Activated CD8-positive, alpha-beta memory T cell treated with anti-CD3 and anti-CD28 coated beads for 4 hours (primary cell): Measurements from ENCODE around the gene PRKCE.

Source experiments
- DNase-seq, 2 donors: peaks; one replicate each; pipeline ENCODE4 v3.0.0-alpha.2; 2020; ENCODE audit warnings: low read depth in 2 of 2

PRKCE gene

GRCh38 chr2:45631955-45632354 is 19.5 kb upstream of the PRKCE start:
- DNase-seq = no peak

GRCh38 chr2:45634223-45634622 is 17.3 kb upstream of the PRKCE start:
- DNase-seq = no peak

DNA sequence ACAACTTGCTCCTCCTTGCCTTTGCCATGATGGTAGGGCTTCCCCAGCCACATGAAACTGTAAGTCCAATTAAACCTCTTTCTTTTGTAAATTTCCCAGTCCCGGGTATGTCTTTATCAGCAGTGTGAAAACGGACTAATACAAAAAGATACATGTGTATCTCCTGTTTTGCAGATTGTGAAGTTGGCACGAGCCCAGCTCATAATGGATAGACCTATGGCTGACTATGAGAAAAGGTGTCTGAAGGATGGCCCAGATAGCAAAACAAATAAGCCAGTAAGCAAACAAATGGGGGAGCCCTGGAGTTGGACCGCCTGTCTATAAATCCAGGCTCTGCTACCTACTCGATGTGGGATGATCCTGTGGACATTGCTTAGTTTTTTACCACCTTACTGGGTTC is 15.5 kb upstream of the PRKCE start:
- DNase-seq = no peak

- DNase-seq = no peak
These were observed 14.0 kb upstream of the PRKCE start for GRCh38 chr2:45637440-45637839.

GRCh38 chr2:45640576-45640975 is 10.9 kb upstream of the PRKCE start:
- no peak for DNase-seq

DNA sequence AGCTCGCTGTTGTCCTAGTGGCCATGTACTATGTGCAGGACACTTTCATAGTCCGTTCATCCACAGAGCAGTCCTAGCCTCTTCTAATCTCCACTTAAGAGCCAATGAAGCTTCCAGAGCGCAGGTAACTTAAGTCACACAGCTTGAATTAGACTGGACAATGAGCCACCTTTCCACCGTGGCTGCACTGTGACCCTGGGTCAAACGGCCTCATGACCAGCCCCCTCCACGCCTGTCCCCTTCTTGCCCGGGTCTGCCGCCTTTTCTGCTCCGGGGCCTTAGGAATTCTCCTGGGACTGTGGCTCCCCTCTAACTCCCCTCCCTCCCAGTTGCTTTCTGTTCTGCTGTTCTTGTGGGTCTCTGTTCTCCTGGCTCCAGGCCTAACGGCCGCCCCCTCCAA is 8.4 kb upstream of the PRKCE start:
- DNase-seq = no peak

- peak in 1 of 2 donors; percentile 45 for DNase-seq
These were observed 7.6 kb upstream of the PRKCE start for GRCh38 chr2:45643543-45644542.

GRCh38 chr2:45646289-45646688 is 5.2 kb upstream of the PRKCE start:
- no peak for DNase-seq

DNA sequence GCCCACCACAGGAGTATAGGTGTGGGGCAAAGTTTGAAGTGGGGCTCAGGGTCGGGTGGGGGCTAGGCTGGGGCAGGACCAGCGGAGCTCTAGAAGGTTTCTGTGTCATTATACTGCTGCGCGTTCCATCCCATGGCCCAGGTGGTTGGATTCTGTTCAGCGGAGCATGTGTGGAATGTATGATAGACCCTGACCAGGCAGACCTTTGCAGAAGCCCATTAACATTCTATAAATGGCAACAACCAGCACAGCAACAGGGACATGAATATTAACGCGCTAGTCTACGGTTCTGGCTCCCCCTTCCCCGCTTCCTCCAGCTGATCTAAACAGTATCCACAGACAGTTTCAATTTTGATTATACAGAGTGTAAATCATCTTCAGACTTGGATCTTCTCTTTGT is 4.1 kb upstream of the PRKCE start:
- no peak for DNase-seq

GRCh38 chr2:45647986-45648520 is 3.4 kb upstream of the PRKCE start:
- no peak for DNase-seq

GRCh38 chr2:45648636-45649035 is 2.8 kb upstream of the PRKCE start:
- no peak for DNase-seq

DNA sequence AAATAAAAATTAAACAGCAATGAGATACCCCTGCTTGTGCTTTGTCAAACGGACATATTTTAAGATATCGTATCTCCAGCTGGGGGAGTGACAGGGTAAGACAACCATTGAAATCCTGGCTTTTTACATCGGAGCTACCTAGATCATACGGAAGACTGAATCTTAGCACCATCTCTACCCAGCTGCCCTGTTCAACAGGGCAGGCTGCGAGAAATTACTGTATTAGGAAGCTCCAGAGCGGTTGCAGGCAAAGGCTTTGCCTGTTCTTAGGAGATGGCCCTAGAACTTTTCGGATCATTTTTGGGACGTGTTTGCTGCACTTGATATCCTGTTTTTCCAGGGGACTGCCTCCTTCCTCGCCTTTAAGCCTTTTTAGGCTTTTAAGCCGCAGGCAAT is 2.0 kb upstream of the PRKCE start:
- no peak for DNase-seq

DNA sequence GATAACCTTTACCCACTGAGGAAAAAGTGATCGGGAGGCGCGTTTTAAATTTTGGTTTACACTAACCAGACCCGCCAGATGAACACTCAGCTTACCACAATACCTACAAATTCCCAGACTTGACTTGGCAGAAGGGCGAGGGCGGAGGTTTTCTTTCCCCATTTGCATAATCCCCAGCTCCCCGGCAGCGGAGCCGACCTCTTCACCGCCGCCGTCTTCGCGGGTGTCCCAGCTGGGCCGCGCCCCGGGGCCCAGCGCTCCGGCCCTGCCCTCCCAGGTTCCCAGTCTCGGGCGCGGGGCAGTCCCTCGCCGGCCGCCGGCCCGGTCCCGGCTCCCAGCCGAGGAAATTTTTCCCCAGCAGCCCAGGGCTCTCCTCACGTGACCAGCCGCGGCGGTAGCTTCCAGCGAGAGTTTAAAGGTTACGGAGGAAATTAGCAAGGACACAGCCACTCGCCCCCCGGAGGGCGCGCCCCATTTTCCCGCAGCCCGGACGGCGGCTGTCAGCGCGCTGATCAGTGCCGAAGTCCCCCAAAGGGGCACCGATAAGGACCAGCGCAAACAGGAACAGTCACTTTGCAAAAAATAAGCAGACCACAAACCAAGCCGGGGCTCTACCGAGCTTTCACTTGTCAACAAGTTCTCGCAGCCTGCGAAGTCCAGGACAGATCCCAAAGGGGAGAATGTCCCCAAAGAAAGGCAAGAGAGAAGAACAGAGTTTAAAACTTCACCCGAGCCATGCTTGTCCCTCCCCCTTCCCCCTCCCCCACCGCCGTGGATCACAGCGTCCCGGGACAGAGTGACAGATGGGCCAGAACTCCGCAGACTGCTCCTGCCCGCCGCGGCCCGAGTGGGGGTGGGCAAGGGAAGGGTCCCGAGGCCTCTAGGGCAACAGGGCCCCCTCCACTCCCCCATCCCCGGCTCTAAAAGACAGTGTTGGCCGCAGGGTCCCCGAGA is 1.3 kb upstream of the PRKCE start:
- no peak for DNase-seq

GRCh38 chr2:45650851-45651414 is 542 bp upstream of the PRKCE start:
- DNase-seq = peak; percentile 89 to 90

DNA sequence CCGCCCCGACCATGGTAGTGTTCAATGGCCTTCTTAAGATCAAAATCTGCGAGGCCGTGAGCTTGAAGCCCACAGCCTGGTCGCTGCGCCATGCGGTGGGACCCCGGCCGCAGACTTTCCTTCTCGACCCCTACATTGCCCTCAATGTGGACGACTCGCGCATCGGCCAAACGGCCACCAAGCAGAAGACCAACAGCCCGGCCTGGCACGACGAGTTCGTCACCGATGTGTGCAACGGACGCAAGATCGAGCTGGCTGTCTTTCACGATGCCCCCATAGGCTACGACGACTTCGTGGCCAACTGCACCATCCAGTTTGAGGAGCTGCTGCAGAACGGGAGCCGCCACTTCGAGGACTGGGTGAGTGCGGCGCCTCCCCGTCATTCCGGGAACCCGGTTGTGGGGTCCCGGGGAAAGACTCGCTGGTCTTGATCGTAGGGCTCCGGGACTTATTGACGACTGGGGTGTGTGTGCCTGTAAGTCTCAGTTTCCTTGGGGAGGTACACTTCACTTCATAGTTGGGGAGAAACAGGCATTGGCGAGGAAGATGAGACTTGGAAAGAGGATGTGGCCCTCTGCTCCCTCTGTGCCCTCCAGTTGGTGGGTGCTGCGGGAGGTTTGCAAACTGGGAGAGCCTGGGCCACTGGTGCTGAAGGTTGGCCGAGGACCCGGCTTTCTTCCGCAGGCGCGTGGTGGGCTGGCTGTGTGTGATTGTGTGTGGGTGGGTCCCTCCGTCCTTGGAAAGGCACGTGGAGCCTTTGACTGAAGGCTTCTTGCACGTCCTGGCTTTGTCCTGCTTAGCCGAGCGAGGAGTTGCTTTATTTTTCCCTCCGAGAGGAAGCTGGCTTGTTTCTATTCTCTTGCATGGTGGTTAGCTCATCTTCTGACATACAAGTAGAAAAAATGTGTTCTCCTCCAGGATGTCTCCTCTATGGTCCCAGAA is 886 bp downstream of the PRKCE start:
- DNase-seq = no peak

- DNase-seq = no peak
These were observed 1.8 kb downstream of the PRKCE start for GRCh38 chr2:45653122-45653913.

GRCh38 chr2:45654250-45654649 is 2.8 kb downstream of the PRKCE start:
- DNase-seq = no peak

DNA sequence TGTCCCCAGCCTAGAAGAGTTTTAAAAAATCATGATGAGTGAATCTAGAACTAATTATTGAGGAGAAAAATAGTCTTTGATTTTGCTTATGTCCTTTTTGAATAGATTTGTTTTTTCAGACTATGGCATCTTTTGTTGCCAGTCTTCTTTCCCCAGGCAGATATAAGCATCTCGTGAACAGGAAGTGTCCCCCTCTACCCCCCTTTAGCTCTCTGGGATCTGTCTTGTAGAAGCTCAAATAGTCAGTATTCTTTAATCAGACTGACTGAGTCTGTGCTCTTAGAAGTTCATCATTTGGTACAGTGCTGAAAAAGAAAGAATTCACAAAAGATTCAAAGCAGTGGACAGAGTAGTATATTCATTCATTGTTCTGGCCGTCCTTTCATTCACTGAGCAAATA is 10.4 kb downstream of the PRKCE start:
- no peak for DNase-seq

- DNase-seq = no peak
These were observed 13.3 kb downstream of the PRKCE start for GRCh38 chr2:45664635-45665261.
